ENCODE results near the gene PRKACG.

Gene PRKACG

DNA sequence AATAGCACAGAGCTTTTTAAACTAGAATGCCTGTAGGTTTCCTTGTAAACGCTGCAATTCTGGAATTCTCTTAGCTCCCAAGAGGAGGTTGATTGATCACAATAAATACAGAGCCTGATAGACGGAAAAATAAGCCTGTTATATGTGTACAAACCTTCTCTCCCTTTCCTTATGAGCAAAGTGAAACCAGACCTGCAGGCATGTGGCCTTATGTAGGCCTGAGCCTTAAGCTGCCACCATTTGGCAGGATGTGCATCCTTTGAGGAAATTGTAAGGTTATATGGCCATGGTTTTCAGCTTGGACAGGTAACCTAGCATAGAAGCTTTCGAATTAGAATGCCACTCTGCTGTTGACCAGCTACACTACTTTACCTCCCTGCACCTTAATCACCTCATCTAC is 49.1 kb downstream of the PRKACG start:
- Histone ChIP-seq H3K79me2 (ENCODE audit: low read length) (no peaks in the 10 kb centered on the region), H3K4me3 (ENCODE audit: low read length) (no peak overlapping the region), H3K27me3 (ENCODE audit: low read depth, low read length) (peaks cover 32% of the 10 kb centered on the region), H3K9me3 (ENCODE audit: insufficient read depth, low read length) (no peaks in the 10 kb centered on the region), H4K20me1 (ENCODE audit: insufficient read depth, low read length) (no peaks in the 10 kb centered on the region), H2AFZ (ENCODE audit: low read depth, low read length) (no peak overlapping the region), H3K4me1 (ENCODE audit: low read length) (peaks cover 22% of the 10 kb centered on the region), H3K36me3 (replicated peaks; ENCODE audit: low read depth, low read length) (no peaks in the 10 kb centered on the region), H3K27ac (ENCODE audit: low read length) (no peak overlapping the region), H3K9ac (ENCODE audit: low read length) (no peak overlapping the region), H3K4me2 (ENCODE audit: low read length) (no peak overlapping the region)
- no peak for TF ChIP-seq EZH2phosphoT487 (IDR thresholded peaks at IDR 0.05; ENCODE audit: low read depth)
- TF ChIP-seq CTCF (IDR thresholded peaks at IDR 0.05; ENCODE audit: low read depth, low read length): no peak

GRCh38 chr9:68964102-68964541 is 49.8 kb downstream of the PRKACG start:
- H3K4me2 ChIP-seq (ENCODE audit: low read length): no peak overlapping the region
- H3K9ac ChIP-seq (ENCODE audit: low read length): no peak overlapping the region
- H3K4me3 ChIP-seq (ENCODE audit: low read length): no peak overlapping the region
- TF ChIP-seq CTCF (IDR thresholded peaks at IDR 0.05; ENCODE audit: low read depth, low read length) (no peak), EZH2phosphoT487 (IDR thresholded peaks at IDR 0.05; ENCODE audit: low read depth) (no peak)
- H3K4me1 ChIP-seq (ENCODE audit: low read length): peaks cover 22% of the 10 kb centered on the region
- no peaks in the 10 kb centered on the region for H4K20me1 ChIP-seq (ENCODE audit: insufficient read depth, low read length)
- H3K27me3 ChIP-seq (ENCODE audit: low read depth, low read length): peaks cover 36% of the 10 kb centered on the region
- H3K36me3 ChIP-seq (replicated peaks; ENCODE audit: low read depth, low read length): no peaks in the 10 kb centered on the region
- H2AFZ ChIP-seq (ENCODE audit: low read depth, low read length): no peak overlapping the region
- no peak overlapping the region for H3K27ac ChIP-seq (ENCODE audit: low read length)
- no peaks in the 10 kb centered on the region for H3K9me3 ChIP-seq (ENCODE audit: insufficient read depth, low read length)
- H3K79me2 ChIP-seq (ENCODE audit: low read length): no peaks in the 10 kb centered on the region

- no peaks in the 10 kb centered on the region for H3K9me3 ChIP-seq (ENCODE audit: insufficient read depth, low read length)
- peaks cover 36% of the 10 kb centered on the region for H3K27me3 ChIP-seq (ENCODE audit: low read depth, low read length)
- H3K4me2 ChIP-seq (ENCODE audit: low read length): no peak overlapping the region
- no peak overlapping the region for H3K4me3 ChIP-seq (ENCODE audit: low read length)
- no peak for TF ChIP-seq EZH2phosphoT487 (IDR thresholded peaks at IDR 0.05; ENCODE audit: low read depth)
- no peak for TF ChIP-seq CTCF (IDR thresholded peaks at IDR 0.05; ENCODE audit: low read depth, low read length)
- no peaks in the 10 kb centered on the region for H3K79me2 ChIP-seq (ENCODE audit: low read length)
- no peak overlapping the region for H3K9ac ChIP-seq (ENCODE audit: low read length)
- no peak overlapping the region for H3K27ac ChIP-seq (ENCODE audit: low read length)
- H4K20me1 ChIP-seq (ENCODE audit: insufficient read depth, low read length): no peaks in the 10 kb centered on the region
- H3K36me3 ChIP-seq (replicated peaks; ENCODE audit: low read depth, low read length): no peaks in the 10 kb centered on the region
- peaks cover 22% of the 10 kb centered on the region for H3K4me1 ChIP-seq (ENCODE audit: low read length)
- H2AFZ ChIP-seq (ENCODE audit: low read depth, low read length): no peak overlapping the region
Observed at GRCh38 chr9:68963416-68963815, 50.5 kb downstream of the PRKACG start.
